Measurements from ENCODE around the gene RFX7.

DNA sequence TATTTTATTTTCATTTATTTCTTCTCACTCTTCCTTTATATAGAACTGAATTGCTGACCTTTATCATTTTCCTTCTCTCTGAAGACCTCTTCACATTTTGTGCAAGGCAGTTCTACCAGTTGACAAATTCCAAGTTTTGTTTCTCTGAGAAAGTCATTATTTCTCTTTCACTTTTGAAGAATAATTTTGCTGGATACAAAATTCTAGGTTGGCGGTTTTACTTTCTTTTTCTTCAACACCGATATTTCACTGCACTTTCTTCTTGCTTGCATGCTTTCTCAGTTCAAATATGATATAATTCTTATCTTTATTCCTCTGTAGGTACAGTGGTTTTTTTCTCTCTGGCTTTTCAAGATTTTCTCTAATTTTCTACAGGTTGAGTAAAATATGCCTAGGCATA lies 15.9 kb downstream of the RFX7 start:
- no peak for TF ChIP-seq POLR2AphosphoS5 (IDR thresholded peaks at IDR 0.05; ENCODE audit: low read depth, low read length)
- TF ChIP-seq, protein P1, sequence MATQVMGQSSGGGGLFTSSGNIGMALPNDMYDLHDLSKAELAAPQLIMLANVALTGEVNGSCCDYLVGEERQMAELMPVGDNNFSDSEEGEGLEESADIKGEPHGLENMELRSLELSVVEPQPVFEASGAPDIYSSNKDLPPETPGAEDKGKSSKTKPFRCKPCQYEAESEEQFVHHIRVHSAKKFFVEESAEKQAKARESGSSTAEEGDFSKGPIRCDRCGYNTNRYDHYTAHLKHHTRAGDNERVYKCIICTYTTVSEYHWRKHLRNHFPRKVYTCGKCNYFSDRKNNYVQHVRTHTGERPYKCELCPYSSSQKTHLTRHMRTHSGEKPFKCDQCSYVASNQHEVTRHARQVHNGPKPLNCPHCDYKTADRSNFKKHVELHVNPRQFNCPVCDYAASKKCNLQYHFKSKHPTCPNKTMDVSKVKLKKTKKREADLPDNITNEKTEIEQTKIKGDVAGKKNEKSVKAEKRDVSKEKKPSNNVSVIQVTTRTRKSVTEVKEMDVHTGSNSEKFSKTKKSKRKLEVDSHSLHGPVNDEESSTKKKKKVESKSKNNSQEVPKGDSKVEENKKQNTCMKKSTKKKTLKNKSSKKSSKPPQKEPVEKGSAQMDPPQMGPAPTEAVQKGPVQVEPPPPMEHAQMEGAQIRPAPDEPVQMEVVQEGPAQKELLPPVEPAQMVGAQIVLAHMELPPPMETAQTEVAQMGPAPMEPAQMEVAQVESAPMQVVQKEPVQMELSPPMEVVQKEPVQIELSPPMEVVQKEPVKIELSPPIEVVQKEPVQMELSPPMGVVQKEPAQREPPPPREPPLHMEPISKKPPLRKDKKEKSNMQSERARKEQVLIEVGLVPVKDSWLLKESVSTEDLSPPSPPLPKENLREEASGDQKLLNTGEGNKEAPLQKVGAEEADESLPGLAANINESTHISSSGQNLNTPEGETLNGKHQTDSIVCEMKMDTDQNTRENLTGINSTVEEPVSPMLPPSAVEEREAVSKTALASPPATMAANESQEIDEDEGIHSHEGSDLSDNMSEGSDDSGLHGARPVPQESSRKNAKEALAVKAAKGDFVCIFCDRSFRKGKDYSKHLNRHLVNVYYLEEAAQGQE (IDR thresholded peaks at IDR 0.05; ENCODE audit: insufficient read depth in 1 of 2, low read depth in 2 of 2, low read length in 2 of 2), result no peak
